RCC 7860 (cell line): ENCODE measurements around the gene TCF7L1.

Experiments
- DNase-seq: peaks from one replicate; pipeline ENCODE4 v3.0.0-alpha.2; 2015; ENCODE audit warnings: low spot score
- FAIRE-seq: peaks from 2 replicates; lab custom pipeline; 2012; peaks lifted over from hg19 to GRCh38; lab: Jason Lieb, UNC

The TCF7L1 gene

GRCh38 chr2:85160966-85161960 is 28.1 kb downstream of the TCF7L1 start:
- FAIRE-seq: no peak
- DNase-seq: no peak

GRCh38 chr2:85162746-85163301 is 29.6 kb downstream of the TCF7L1 start:
- FAIRE-seq: no peak
- DNase-seq: no peak

GRCh38 chr2:85163675-85164074 is 30.5 kb downstream of the TCF7L1 start:
- no peak for FAIRE-seq

GRCh38 chr2:85164145-85164569 is 31.0 kb downstream of the TCF7L1 start:
- DNase-seq (no peak), FAIRE-seq (no peak)

More at GRCh38 chr2:85163675-85164074, 30.5 kb downstream of the TCF7L1 start:
- no peak for DNase-seq

GRCh38 chr2:85165088-85165690 is 32.0 kb downstream of the TCF7L1 start:
- DNase-seq (no peak), FAIRE-seq (no peak)

GRCh38 chr2:85166021-85166420 is 32.8 kb downstream of the TCF7L1 start:
- FAIRE-seq (no peak), DNase-seq (no peak)

GRCh38 chr2:85167479-85167878 is 34.3 kb downstream of the TCF7L1 start:
- no peak for DNase-seq
- no peak for FAIRE-seq

- FAIRE-seq (no peak), DNase-seq (no peak)
Measured at GRCh38 chr2:85168942-85169341, 35.8 kb downstream of the TCF7L1 start.

GRCh38 chr2:85169581-85169980 is 36.4 kb downstream of the TCF7L1 start:
- FAIRE-seq (no peak), DNase-seq (no peak)

- FAIRE-seq (no peak), DNase-seq (no peak)
Measured at GRCh38 chr2:85170938-85171475, 37.8 kb downstream of the TCF7L1 start.

GRCh38 chr2:85171916-85172315 is 38.7 kb downstream of the TCF7L1 start:
- FAIRE-seq: no peak
- DNase-seq: no peak

- FAIRE-seq (no peak), DNase-seq (no peak)
Measured at GRCh38 chr2:85173909-85174308, 40.7 kb downstream of the TCF7L1 start.

GRCh38 chr2:85174943-85175342 is 41.8 kb downstream of the TCF7L1 start:
- no peak for FAIRE-seq

GRCh38 chr2:85175369-85176299 is 42.4 kb downstream of the TCF7L1 start:
- FAIRE-seq (no peak), DNase-seq (no peak)

More at GRCh38 chr2:85174943-85175342, 41.8 kb downstream of the TCF7L1 start:
- no peak for DNase-seq

- DNase-seq (no peak), FAIRE-seq (no peak)
Measured at GRCh38 chr2:85177031-85177824, 44.0 kb downstream of the TCF7L1 start.

- FAIRE-seq (no peak), DNase-seq (no peak)
Measured at GRCh38 chr2:85178154-85178553, 45.0 kb downstream of the TCF7L1 start.

- FAIRE-seq (no peak), DNase-seq (no peak)
Measured at GRCh38 chr2:85178980-85179411, 45.8 kb downstream of the TCF7L1 start.

GRCh38 chr2:85179541-85179940 is 46.3 kb downstream of the TCF7L1 start:
- FAIRE-seq (no peak), DNase-seq (no peak)

GRCh38 chr2:85180322-85181133 is 47.3 kb downstream of the TCF7L1 start:
- no peak for DNase-seq
- no peak for FAIRE-seq
